Left ventricle myocardium inferior (tissue), 1 donor: ENCODE results near the gene WASL. TPM values are rescaled to one million over a fixed set of nuclear protein-coding genes. Genes with fewer than 3 reads are reported as not detected.

ENCODE experiments used
- DNase-seq: peaks from one replicate; pipeline ENCODE4 v3.0.0-alpha.2; 2020
- H3K27ac ChIP-seq: fragments of 200-600 bp; replicated peaks from 2 replicates; pipeline ENCODE4 v1.8.0; 2021
- H3K27me3 ChIP-seq: fragments of 200-600 bp; 2 replicates; pipeline ENCODE4 v1.8.0; 2021; ENCODE audit warnings: low read depth
- H3K36me3 ChIP-seq: fragments of 200-600 bp; 2 replicates; pipeline ENCODE4 v1.8.0; 2021
- H3K4me1 ChIP-seq: fragments of 200-600 bp; 2 replicates; pipeline ENCODE4 v1.8.0; 2021
- H3K4me3 ChIP-seq: fragments of 200-600 bp; 2 replicates; pipeline ENCODE4 v1.8.0; 2021; ENCODE audit warnings: mild to moderate bottlenecking, moderate library complexity
- H3K9me3 ChIP-seq: fragments of 200-600 bp; replicated peaks from 2 replicates; pipeline ENCODE4 v1.8.0; 2021
- CTCF ChIP-seq: fragments of 200-600 bp; IDR thresholded peaks from 2 replicates; pipeline ENCODE4 v1.8.0; 2021; ENCODE audit warnings: antibody characterized with exemption, mild to moderate bottlenecking, borderline replicate concordance
- intact Hi-C: fragments of 100-400 bp; cut with micrococcal nuclease; formaldehyde crosslinking; loops from one replicate; pipeline ENCODE4 v1.11.0; 2022
- total RNA-seq: library from RNA; stranded (reverse); fragmentation: NEBNext Ultra II Directional; extraction: Animal tissue kit (Norgen Biotek cat#: 25700); gene quantifications from one replicate; pipeline ENCODE4 v1.2.1, GENCODE V29; 2021
- donor health status: DM: no; HTN: yes; CAD: no; lungs with severe emphysema.

WASL gene
- total RNA-seq, 1 donor from 2014 or later, result 27.5 TPM

- no peak overlapping the region for H3K4me3 ChIP-seq
- H3K9me3 ChIP-seq, result no peaks in the 10 kb centered on the region
- no peak overlapping the region for H3K27ac ChIP-seq
- intact Hi-C loops, result no loop called here
- H3K4me1 ChIP-seq, result peaks cover 6% of the 10 kb centered on the region
- DNase-seq, result no peak
- no peak for TF ChIP-seq CTCF
- no peaks in the 10 kb centered on the region for H3K36me3 ChIP-seq
- H3K27me3 ChIP-seq, result no peaks in the 10 kb centered on the region
Observed at GRCh38 chr7:123773481-123773880, 24.7 kb upstream of the WASL start.

GRCh38 chr7:123772652-123773051 is 23.8 kb upstream of the WASL start:
- Histone ChIP-seq H3K27me3 (no peaks in the 10 kb centered on the region), H3K4me1 (peaks cover 6% of the 10 kb centered on the region), H3K27ac (no peak overlapping the region), H3K9me3 (no peaks in the 10 kb centered on the region), H3K4me3 (no peak overlapping the region), H3K36me3 (no peaks in the 10 kb centered on the region)
- TF ChIP-seq CTCF, result no peak
- intact Hi-C loops, result no loop called here
- DNase-seq, result no peak

GRCh38 chr7:123771846-123772245 is 23.0 kb upstream of the WASL start:
- no peak overlapping the region for H3K27ac ChIP-seq
- no peaks in the 10 kb centered on the region for H3K9me3 ChIP-seq
- no peak for TF ChIP-seq CTCF
- H3K36me3 ChIP-seq, result no peaks in the 10 kb centered on the region
- peaks cover 6% of the 10 kb centered on the region for H3K4me1 ChIP-seq
- intact Hi-C loops, result no loop called here
- H3K27me3 ChIP-seq, result no peaks in the 10 kb centered on the region
- DNase-seq, result no peak
- no peak overlapping the region for H3K4me3 ChIP-seq

GRCh38 chr7:123771256-123771655 is 22.5 kb upstream of the WASL start:
- DNase-seq, result no peak
- peaks cover 6% of the 10 kb centered on the region for H3K4me1 ChIP-seq
- intact Hi-C loops, result no loop called here
- no peaks in the 10 kb centered on the region for H3K27me3 ChIP-seq
- no peaks in the 10 kb centered on the region for H3K36me3 ChIP-seq
- H3K27ac ChIP-seq, result no peak overlapping the region
- H3K9me3 ChIP-seq, result no peaks in the 10 kb centered on the region
- H3K4me3 ChIP-seq, result no peak overlapping the region
- TF ChIP-seq CTCF, result no peak

GRCh38 chr7:123770378-123770777 is 21.6 kb upstream of the WASL start:
- no peak for DNase-seq
- H3K27ac ChIP-seq, result no peak overlapping the region
- intact Hi-C loops, result no loop called here
- peaks cover 6% of the 10 kb centered on the region for H3K4me1 ChIP-seq
- no peaks in the 10 kb centered on the region for H3K27me3 ChIP-seq
- no peak for TF ChIP-seq CTCF
- H3K9me3 ChIP-seq, result no peaks in the 10 kb centered on the region
- no peak overlapping the region for H3K4me3 ChIP-seq
- no peaks in the 10 kb centered on the region for H3K36me3 ChIP-seq

- intact Hi-C loops, result no loop called here
- Histone ChIP-seq H3K4me3 (no peak overlapping the region), H3K27me3 (no peaks in the 10 kb centered on the region), H3K9me3 (no peaks in the 10 kb centered on the region), H3K27ac (no peak overlapping the region), H3K36me3 (no peaks in the 10 kb centered on the region), H3K4me1 (peaks cover 6% of the 10 kb centered on the region)
- TF ChIP-seq CTCF, result no peak
- peak; percentile 15 for DNase-seq
Observed at GRCh38 chr7:123769371-123769770, 20.6 kb upstream of the WASL start.
